SK-N-MC (cell line): ENCODE results near the gene DNAJA4.

Source experiments
- EZH2 ChIP-seq: fragments of 200-600 bp; sonication (generic); IDR thresholded peaks from one replicate; pipeline ENCODE4 v1.6.1; 2017; ENCODE audit warnings: antibody characterized with exemption
- FOXP2 ChIP-seq: optimal IDR thresholded peaks from 2 replicates; pipeline ENCODE3; 2011; ENCODE audit warnings: mild to moderate bottlenecking, moderate library complexity; ENCODE audit not compliant: insufficient read depth; ENCODE audit errors: extremely low read length, control extremely low read depth
- POLR2AphosphoS5 ChIP-seq: IDR thresholded peaks from 2 replicates; pipeline ENCODE4 v1.6.1; 2012; ENCODE audit warnings: mild to moderate bottlenecking, low read depth, low read length, borderline replicate concordance

DNA sequence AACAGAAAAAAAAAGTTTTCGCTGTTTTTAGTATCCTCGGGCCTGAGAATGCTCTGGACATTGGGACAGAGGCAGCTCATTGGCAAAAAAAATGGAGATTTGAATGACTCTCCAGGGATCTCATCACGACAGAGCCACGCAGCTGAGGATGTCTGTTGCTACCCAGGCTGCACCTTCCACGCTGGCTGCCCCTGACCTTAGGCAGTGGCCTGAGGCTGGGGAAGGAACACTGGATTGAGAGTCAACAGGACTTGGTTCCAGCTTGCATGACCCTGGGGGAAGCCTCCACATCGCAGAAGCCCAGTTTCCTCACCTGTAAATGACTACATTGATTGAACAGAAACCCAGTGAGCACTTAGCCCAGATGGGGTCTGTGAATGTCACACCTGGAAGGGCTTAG lies 21.3 kb upstream of the DNAJA4 start:
- TF ChIP-seq POLR2AphosphoS5 (no peak), FOXP2 (no peak), EZH2 (no peak)
